SK-N-MC (cell line): Measurements from ENCODE around the gene CEP72.

Experiments
- DNase-seq: peaks from one replicate; pipeline ENCODE4 v3.0.0-alpha.2; 2011; ENCODE audit warnings: low read depth, low spot score
- H3K27ac ChIP-seq: fragments of 200-600 bp; sonication (generic); 2 replicates; pipeline ENCODE4 v1.5.1; 2016; ENCODE audit warnings: mixed run types
- H3K36me3 ChIP-seq: fragments of 200-600 bp; sonication (generic); 2 replicates; pipeline ENCODE4 v1.6.1; 2017; ENCODE audit warnings: antibody characterized with exemption, low read length, mixed read lengths; ENCODE audit not compliant: insufficient read depth
- H3K4me3 ChIP-seq: fragments of 200-600 bp; sonication (generic); 2 replicates; pipeline ENCODE4 v1.5.1; 2016
- H3K9ac ChIP-seq: fragments of 200-600 bp; sonication (generic); 2 replicates; pipeline ENCODE4 v1.8.0; 2017; ENCODE audit warnings: mixed run types, mixed read lengths; ENCODE audit not compliant: insufficient read length
- H3K9me3 ChIP-seq: fragments of 200-600 bp; sonication (generic); 2 replicates; pipeline ENCODE4 v1.6.1; 2017; ENCODE audit warnings: low read depth, mild to moderate bottlenecking, antibody characterized with exemption, low read length, moderate library complexity, mixed read lengths
- EZH2 ChIP-seq: fragments of 200-600 bp; sonication (generic); IDR thresholded peaks from one replicate; pipeline ENCODE4 v1.6.1; 2017; ENCODE audit warnings: antibody characterized with exemption
- FOXP2 ChIP-seq: optimal IDR thresholded peaks from 2 replicates; pipeline ENCODE3; 2011; ENCODE audit warnings: mild to moderate bottlenecking, moderate library complexity; ENCODE audit not compliant: insufficient read depth; ENCODE audit errors: extremely low read length, control extremely low read depth
- POLR2AphosphoS5 ChIP-seq: IDR thresholded peaks from 2 replicates; pipeline ENCODE4 v1.6.1; 2012; ENCODE audit warnings: mild to moderate bottlenecking, low read depth, low read length, borderline replicate concordance

The CEP72 gene

DNA sequence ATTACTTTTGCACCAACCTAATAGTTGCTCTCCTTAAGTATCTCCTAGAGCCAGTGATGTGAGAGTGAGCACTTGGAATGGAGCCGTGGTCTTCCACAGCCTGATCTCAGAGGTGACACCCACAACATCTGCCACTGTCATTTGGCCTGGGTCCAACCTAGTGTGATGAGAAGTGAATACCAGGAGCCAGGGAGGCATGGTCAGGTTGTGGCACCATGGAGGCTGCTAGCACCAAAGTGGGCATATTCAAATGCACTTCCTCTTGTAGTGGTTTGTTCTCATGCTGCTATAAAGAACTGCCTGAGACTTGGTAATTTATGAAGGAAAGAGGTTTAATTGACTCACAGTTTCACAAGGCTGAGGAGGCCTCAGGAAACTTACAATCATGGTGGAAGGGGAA, 22.6 kb upstream of the CEP72 start:
- TF ChIP-seq EZH2 (no peak), FOXP2 (no peak), POLR2AphosphoS5 (no peak)
- Histone ChIP-seq H3K9ac (no peak overlapping the region), H3K27ac (no peak overlapping the region), H3K4me3 (no peak overlapping the region), H3K36me3 (no peaks in the 10 kb centered on the region), H3K9me3 (no peaks in the 10 kb centered on the region)
- no peak for DNase-seq

DNA sequence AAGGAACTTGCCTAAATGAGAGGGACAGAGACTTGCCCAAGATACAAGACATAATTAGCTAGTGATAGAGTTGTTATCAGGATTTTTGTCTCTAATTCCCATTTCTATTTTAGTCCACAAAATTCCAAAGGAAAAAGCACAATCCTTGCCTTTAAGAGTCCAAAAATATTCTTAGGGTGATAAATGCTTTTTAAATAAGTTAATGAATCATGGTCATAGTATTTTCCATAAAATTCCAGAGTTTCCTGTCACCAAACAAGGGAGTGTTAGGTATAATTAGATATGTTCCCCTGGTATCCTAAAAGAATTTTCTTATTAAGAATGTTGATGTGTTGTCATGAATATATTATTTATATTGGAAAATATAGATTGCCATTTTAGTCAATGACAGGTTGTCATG, 21.8 kb upstream of the CEP72 start:
- no peaks in the 10 kb centered on the region for H3K9me3 ChIP-seq
- no peak overlapping the region for H3K27ac ChIP-seq
- H3K4me3 ChIP-seq = no peak overlapping the region
- TF ChIP-seq FOXP2 (no peak), POLR2AphosphoS5 (no peak), EZH2 (no peak)
- no peak overlapping the region for H3K9ac ChIP-seq
- H3K36me3 ChIP-seq = no peaks in the 10 kb centered on the region
- no peak for DNase-seq

DNA sequence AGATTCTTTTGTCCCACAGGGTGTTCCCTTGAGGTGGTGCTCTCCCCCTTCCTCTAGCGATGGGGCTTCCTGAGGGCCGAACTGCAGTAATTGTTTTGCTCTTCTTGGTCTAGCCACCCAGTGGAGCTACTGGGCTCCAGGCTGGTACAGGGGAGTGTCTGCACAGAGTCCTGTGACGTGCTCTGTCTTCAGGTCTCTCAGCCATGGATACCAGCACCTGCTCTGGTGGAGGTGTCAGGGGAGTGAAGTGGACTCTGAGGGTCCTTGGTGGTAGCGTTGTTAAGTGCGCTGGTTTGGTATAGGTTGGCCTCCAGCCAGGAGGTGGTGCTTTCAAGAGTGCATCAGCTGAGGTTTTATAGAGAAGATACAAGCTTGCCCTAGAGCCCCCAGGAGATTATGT, 20.4 kb upstream of the CEP72 start:
- H3K9ac ChIP-seq = no peak overlapping the region
- H3K9me3 ChIP-seq = no peaks in the 10 kb centered on the region
- TF ChIP-seq FOXP2 (no peak), POLR2AphosphoS5 (no peak), EZH2 (no peak)
- H3K4me3 ChIP-seq = no peak overlapping the region
- no peaks in the 10 kb centered on the region for H3K36me3 ChIP-seq
- DNase-seq = no peak
- H3K27ac ChIP-seq = no peak overlapping the region

DNA sequence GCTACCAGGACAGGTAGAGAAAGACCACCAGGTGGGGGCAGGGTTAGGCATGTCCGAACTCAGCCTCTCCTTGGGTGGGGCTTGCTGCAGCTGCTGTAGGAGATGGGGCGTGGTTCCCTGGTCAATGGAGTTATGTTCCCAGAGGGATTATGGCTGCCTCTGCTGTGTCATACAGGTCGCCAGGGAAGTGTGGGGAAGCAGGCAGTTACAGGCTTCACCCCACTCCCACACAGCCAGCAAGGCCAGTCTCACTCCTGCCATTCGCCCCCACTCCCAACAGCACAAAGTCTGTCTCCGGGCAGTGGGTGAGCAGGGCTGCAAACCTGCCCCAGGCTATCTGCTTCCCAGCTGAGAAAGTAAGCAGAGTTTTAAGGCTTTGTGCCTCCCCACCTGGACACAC, 20.0 kb upstream of the CEP72 start:
- H3K36me3 ChIP-seq = no peaks in the 10 kb centered on the region
- no peak overlapping the region for H3K9ac ChIP-seq
- no peak for DNase-seq
- H3K4me3 ChIP-seq = no peak overlapping the region
- no peak overlapping the region for H3K27ac ChIP-seq
- TF ChIP-seq POLR2AphosphoS5 = no peak
- no peak for TF ChIP-seq FOXP2
- TF ChIP-seq EZH2 = no peak
- no peaks in the 10 kb centered on the region for H3K9me3 ChIP-seq

DNA sequence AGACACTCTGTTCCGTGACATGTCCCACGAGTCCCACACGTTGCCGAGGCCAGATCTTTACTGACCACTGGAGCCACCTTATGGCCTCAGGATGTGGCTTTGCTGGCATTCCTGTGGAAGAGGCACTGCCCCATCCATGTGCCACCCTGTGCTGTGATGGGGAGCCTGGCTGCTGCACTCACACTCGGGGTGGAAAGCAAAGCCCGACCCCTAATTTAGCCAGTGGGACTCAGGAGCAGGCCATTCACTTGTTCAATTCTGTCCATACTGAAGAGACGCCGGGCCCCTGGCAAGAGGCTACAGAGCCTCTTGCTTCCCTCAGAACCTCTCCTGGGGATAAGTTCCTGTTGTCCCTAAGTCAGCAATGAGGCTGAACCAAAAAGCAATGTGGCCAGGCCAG, 18.6 kb upstream of the CEP72 start:
- TF ChIP-seq EZH2 (no peak), FOXP2 (no peak), POLR2AphosphoS5 (no peak)

DNA sequence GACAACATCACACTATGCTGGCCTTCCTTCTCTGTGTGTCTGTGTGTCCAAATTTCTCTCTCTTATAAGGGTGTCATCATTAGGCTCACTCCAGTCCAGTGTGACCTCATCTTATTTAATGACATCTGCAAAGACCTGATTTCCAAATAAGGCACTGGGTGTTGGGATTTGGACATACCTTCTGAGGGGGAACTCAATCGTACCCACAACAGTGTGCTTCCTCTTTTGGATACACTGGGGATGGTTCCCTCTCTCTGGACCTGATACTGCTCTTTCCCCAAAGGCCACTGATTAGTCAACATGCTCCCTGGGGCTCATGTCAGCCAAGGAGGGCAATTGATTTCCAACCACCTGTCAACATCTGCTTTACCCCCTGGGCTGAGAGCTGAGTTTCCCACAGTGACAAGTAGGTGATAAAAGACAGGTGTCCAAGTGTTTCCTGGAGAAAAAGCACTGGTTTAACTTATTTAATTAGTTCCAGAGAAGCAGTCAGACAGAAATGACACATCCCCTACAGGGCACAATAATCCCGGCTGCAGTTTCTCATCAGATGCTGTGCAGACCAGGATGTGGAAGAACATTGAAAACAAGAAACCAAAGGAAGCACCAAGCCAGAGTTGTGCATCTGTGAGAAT, 17.8 kb upstream of the CEP72 start:
- Histone ChIP-seq H3K36me3 (no peaks in the 10 kb centered on the region), H3K27ac (no peak overlapping the region), H3K9ac (no peak overlapping the region), H3K4me3 (no peak overlapping the region), H3K9me3 (no peaks in the 10 kb centered on the region)
- DNase-seq = no peak
- TF ChIP-seq EZH2 (no peak), POLR2AphosphoS5 (no peak), FOXP2 (no peak)

More for the DNA sequence above, 18.6 kb upstream of the CEP72 start:
- Histone ChIP-seq H3K9ac (no peak overlapping the region), H3K36me3 (no peaks in the 10 kb centered on the region), H3K9me3 (no peaks in the 10 kb centered on the region), H3K27ac (no peak overlapping the region), H3K4me3 (no peak overlapping the region)
- no peak for DNase-seq

DNA sequence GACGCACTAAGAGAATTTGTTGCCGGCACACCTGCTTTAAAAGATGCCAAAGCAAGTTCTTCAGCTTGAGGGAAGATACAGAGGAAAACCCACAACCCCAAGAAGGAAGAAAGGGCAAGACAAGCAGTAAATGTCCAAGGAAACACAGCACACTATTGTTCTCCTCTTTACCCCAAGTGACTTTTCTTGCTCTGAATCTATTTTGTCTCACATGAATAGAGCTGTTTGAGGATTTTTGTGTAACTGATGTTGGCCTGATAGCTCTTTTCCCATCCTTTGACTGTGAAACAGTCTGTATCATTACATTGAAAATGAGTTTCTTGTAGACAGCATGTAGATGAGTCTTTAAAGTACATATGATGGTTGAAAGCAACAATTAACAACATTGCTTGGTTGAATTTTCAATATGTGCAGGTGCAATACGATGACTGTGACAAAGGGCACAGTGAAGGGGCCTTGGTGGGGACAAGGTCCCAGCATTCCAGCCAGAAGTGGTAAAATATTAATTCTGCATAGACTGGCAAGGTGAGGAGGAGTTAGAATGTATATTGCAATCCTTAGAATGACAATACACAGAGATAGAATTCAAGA, 16.8 kb upstream of the CEP72 start:
- Histone ChIP-seq H3K27ac (no peak overlapping the region), H3K36me3 (no peaks in the 10 kb centered on the region), H3K4me3 (no peak overlapping the region), H3K9me3 (no peaks in the 10 kb centered on the region), H3K9ac (no peak overlapping the region)
- DNase-seq = no peak
- TF ChIP-seq POLR2AphosphoS5 = no peak
- no peak for TF ChIP-seq EZH2
- no peak for TF ChIP-seq FOXP2

DNA sequence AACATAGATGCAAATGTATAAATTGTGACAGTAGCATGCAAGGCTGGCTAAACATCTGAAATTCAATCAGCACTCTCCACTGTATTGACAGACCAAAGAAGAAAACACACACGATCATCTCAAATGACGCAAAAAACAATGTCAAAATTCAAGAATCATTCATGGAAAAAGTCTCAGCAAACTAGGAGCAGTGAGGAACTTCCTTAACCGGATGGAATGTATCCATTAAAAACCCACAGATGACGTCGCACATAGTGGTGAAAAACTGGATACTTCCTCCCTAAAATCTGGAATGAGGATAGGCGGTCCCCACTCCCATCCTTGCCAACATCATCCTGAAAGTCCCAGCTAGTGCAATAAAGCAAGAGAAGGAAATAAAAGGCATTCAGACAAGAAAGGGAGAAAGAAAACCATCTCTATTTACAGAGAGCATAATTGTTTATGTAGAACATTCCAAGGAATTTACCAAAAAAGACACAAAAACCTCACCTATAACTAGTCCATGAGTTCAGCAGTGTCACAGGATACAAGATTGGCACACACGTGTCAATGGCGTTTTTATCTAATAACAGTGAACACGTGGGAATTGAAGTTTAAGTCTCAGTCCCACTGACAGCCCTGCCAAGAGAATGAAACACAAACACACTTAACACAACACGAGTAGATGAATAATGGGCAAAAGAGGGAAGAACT, 14.1 kb upstream of the CEP72 start:
- DNase-seq = no peak
- Histone ChIP-seq H3K9me3 (no peaks in the 10 kb centered on the region), H3K36me3 (no peaks in the 10 kb centered on the region), H3K4me3 (no peak overlapping the region), H3K27ac (no peak overlapping the region), H3K9ac (no peak overlapping the region)
- TF ChIP-seq FOXP2 (no peak), POLR2AphosphoS5 (no peak), EZH2 (no peak)
